ENCODE measurements around the gene SMAP1.

SMAP1 gene

DNA sequence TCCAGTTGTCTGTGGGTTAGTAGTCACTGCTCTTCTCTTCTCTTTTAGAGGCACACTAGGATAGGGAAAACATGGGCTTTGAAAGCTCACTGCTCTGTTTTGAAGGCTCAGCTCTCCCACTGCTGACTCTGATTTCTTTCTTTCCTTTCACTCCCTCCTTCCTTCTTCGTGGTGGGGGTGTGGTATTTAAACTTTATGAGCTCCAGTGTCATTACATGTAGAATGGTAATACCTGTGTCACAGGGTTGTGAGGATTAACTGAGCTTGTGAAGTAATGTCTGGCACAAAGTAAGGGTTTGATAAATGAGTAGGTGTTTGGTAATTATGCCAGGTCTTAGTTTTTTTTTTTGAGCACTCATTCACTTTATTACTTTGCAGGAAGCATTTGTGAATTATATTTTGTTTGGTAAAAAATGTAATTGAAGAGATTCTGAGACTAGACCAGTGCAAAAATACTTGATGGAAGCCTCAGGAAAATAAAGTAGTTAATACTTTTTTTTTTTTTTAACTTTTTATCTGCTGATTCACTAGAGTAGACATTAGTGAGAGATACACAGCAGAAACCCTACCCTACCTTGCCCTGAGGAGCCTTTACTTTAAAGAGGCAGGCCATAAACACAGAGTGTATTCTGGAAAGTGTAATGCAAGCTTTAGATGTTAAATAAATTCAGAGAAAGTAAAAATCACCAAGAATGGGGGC lies 17.3 kb downstream of the SMAP1 start:
- DNase-seq (ENCODE audit: low read depth, low spot score) = no peak

DNA sequence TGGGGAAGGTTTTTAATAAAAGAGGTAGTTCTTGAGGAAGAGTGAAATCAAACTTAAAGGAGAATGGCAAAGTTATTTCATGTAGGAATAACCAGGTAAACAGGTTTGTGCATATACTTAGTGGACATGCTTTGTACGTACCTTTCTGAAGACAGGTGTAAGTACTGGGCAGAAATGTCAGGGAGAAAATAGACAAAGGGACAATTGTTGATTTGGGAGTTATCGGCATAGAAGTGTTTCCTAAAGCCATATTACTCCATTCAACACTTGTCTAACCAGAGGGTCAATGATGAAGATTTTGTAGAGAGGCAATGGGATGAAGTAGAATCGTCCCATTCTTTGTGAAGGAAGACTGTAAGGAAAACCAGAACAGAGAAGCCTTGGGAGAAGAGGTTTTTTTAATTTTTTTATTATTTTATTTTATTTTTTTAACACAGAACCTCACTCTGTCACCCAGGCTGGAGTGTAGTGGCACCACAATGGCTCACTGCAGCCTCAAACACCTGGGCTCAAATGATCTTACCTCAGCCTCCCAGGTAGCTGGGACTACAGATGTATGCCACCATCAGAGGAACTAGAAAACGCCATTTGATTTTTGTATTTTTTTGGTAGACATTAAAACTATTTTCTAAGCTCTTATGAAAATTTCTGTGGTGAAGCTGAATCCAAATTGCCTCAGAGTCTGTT lies 18.0 kb downstream of the SMAP1 start:
- no peak for DNase-seq (ENCODE audit: low read depth, low spot score)

DNA sequence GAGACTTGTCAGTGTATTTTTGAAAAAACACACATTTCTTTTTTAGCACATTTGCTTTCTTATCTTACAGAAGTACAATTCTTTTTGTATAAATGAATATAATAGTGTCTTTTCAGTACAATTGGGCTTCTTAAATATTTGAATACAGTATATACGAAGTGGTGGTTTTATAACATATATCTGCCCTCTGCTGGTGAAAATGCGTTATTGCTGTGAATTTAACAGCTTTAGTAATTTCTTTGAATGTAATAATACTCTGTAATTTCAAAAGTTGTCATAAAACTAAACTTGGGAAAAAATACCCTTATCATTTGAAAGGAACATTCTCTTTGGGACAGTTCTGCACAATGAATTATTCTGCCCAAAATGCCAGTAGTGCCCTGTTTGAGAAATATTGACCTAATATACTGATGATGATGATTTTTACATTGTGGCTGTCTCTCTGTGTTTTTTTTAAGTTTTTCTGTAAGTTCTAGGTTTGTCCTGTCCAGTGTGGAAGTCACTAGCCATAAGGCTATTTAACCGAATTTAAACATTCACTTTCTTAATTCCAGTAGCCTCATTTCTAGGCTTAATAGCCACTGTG lies 19.0 kb downstream of the SMAP1 start:
- no peak for DNase-seq (ENCODE audit: low read depth, low spot score)

DNA sequence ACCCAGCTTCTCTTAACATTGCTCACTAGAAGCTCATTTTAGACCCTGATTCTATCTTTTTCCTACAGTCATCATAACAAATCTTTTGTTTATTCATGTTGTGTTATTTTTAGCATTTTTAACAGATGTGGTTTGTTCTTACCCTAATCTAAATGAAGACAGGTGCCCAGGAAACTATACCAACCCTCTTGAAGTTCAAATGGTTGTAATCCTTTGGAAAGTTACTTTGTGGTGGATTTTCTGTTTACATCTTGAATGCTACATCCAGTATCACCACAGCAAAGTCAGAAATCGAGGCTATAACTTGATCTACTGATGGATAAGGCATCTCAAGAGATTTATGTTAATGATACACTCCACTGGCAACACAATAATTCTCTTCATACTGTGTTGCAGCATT lies 26.2 kb downstream of the SMAP1 start:
- DNase-seq (ENCODE audit: low read depth, low spot score) = no peak

DNA sequence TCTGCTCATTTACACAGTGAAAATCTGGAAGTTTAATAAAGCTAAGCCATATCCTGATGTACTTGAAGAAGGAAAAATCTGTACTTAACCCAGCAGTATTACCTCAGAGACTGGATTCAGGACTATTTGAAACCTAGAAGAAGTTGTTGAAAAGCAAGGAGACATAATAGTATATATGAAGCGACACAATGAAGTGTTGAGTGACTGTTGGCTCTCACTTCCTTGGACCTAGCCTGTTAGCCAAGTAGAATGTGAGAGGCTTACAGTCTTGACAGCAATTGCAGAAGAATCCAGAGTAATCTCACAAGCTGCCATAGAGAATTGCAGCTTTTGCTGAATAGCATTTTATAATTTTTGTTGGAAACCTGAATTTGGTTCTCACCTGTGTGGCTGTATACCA lies 26.7 kb downstream of the SMAP1 start:
- DNase-seq (ENCODE audit: low read depth, low spot score) = no peak

DNA sequence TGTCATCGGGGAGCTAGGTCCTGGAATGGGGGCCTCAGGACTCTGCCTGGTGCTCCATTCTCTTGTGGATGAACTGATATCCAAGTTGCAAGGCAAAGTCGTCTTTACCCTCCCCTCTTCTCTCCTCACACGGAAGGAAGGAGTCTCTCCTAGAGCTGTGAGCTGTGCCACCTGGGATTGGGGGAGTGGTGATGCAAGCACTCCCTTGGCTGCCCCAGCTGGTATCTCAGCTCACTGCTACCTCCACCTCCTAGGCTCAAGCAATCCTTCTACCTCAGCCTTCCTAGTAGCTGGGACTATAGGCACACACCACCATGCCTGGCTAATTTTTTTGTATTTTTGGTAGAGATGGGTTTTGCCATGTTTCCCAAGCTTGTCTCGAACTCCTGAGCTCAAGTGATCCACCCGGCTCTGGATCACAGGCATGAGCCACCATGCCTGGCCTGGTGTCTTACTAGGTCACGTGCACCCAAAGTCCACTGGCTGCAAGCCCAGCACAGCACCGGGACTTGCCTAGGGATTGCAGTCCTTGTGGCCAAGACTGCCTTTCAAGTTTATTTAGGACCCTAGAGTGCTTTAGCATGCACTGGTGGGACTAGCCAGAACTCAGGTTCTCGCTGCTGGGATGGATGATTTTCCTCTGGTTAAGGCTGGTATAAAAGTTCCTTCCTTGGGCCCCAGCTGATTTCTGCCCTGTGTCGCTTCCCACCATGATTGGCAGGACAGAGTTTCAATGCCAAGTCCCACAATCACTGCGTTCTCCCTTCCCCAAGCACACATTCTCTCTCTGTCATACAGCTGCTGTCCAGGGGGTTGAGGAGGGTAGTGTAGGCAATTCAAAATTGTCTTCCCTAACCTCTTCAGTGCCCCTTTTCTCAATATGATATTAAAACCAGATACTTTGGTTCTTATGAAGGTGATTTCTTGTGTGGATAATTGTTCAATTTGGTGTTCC lies 33.5 kb downstream of the SMAP1 start:
- DNase-seq (ENCODE audit: low read depth, low spot score) = no peak

DNA sequence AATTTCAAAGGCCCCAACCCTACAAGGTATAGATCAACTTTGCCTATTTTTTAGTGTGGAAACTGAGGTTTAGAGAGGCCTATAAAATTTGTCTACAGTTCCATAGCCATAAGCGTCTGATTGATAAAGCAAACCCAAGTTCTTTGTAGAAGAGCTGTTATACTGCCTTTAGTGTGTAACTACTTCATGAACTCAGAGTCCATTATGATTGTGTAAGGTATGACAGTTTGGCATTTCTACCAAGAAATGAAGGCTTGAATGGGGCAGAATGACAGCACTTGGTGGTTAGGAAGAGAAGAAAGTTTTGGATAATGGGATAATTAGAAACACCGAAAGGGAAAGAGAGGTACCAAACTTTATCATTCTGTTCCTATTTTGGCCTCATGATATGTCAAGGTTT lies 38.1 kb downstream of the SMAP1 start:
- DNase-seq (ENCODE audit: low read depth, low spot score) = no peak

- DNase-seq (ENCODE audit: low read depth, low spot score) = no peak
These were observed 38.9 kb downstream of the SMAP1 start for GRCh38 chr6:70706491-70707123.

DNA sequence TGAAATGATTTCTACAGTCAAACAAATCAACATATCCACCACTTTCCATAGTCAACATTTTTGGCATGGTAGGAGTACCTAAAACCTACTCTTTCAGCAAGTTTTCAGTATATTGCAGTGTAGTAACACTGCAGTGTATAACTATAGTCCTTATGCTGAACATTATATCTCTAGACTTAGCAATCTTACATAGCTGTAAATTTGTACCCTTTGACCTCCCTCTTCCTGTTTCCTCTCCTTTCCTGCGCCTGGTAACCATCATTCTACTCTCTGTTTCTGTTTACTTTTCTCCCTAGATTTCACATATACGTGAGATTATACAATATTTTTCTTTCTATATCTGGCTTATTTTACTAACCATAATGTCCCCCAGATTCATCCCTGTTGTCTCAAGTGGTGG lies 40.2 kb downstream of the SMAP1 start:
- no peak for DNase-seq (ENCODE audit: low read depth, low spot score)

DNA sequence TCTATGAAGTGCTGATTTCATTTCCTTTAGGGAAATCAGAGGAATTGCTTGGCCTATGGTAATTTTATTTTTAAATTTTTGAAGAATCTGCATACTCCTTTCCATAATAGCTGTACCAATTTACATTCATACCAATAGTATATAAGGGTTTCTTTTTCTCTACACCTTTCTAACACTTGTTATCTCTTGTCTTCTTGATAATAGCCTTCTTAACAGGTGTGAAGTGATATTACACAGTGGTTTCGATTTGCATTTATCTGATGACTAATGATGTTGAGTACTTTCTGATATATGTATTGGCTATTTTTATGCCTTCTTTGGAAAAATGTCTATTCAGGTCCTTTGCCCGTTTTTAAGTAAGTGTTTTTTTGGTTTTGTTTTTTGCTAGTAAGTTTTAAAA lies 40.8 kb downstream of the SMAP1 start:
- no peak for DNase-seq (ENCODE audit: low read depth, low spot score)

- DNase-seq (ENCODE audit: low read depth, low spot score) = no peak
These were observed 42.1 kb downstream of the SMAP1 start for GRCh38 chr6:70709826-70710225.

DNA sequence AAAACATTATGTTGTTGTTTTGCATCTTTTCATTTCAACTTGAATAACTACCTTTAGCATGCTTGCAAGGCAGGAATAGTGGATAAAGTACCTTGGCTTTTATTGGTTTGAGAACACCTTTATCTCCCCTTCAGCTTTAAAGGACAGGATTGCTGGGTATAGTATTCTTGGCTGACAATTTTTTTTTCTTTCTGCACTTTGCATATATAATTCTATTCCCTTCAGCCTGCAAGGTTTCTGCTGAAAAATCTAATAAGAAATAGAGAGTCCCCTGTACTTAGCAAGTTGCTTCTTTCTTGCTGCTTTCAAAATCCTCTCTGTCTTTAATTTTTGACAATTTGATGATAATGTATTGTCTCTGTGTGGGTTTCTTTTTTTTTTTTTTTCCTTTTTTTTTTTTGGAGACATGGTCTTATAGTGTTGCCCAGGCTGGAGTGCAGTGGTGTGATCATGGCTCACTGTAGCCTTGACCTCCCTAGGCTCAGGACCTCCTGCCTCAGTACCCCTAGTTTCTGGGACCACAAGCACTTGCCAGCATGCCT lies 47.1 kb downstream of the SMAP1 start:
- no peak for DNase-seq (ENCODE audit: low read depth, low spot score)

DNA sequence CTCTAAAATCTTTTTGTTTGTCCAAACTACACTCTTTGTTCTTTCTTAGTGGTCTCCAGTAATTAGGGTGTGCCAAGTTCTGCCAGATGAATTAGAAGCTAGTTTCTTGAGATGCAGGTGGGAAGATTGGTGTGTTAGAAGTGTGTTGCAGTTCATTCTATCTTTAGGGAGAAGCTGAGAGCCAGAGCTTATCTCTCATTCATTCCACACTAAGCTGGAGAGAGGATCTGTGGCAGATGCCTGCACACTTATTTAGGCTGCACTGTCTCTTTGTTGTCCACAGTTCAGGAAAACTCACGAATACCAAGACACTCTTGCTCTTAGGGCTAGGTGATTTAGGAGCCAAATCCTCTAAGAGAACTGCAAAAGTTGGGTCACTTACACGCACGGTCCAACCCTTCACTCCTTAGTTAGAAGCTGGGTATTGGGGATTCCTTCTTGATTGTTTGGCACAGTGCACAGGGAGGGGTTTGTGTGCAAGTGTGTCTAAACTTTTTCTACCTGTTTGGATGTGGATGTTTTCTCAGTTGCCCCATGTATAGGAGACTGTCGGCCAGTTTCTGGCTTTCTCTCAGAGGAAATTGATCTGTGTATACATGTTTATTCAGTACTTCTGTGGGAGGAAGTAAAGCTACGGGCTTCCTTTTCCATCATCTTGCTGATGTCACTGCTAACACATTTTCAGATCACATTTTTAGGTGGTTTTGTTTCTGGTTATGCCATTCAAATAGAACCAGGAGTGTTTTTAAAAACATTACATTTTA lies 49.5 kb downstream of the SMAP1 start:
- no peak for DNase-seq (ENCODE audit: low read depth, low spot score)

DNA sequence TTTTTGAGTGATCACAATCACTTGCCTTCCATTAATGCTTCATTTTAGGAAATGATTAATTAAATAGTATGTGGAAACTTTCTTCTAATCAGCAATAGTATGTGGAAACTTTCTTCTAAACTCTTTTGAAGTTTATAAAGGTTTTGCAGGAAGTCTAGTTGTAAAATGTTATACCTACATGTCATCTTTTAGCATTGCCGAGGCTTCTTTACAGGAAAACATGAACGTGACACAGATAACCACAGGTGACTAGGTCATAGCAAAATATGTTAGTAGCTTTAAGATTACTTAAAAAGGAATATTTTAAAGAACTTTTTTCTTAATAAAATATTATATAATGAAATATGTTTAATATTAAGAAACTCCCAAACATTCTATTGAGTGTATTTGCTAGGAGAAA lies 56.8 kb downstream of the SMAP1 start:
- DNase-seq (ENCODE audit: low read depth, low spot score) = no peak

DNA sequence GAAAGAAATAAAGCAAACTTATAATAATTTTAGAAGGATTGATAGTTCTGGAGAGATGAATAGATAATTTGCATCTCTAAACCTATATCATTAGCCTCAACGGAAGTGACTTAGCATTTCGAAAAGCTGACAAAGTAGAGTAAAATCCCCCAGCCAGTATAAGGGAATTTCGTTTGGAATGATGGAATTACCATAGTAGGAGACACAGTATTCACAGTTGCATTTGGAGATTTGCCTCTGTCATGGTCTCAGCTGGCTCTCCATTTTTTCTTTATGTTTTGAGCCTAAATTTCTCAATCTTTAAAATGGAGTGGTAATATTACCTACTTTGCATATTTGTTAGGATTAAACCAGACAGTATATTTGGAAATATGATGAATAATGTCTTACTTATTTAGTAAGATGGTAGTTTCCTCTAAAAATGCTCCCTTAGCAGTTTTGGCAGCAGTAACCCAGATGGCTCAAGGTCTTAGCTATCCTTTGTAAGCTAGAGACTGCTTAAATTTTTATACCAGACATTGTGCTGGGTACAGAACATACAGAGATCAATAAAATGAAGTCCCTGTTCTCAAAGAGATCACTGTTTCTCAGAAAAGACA lies 58.2 kb downstream of the SMAP1 start:
- peak; percentile 7 for DNase-seq (ENCODE audit: low read depth, low spot score)

- DNase-seq (ENCODE audit: low read depth, low spot score) = no peak
These were observed 66.7 kb downstream of the SMAP1 start for GRCh38 chr6:70734381-70734780.

DNA sequence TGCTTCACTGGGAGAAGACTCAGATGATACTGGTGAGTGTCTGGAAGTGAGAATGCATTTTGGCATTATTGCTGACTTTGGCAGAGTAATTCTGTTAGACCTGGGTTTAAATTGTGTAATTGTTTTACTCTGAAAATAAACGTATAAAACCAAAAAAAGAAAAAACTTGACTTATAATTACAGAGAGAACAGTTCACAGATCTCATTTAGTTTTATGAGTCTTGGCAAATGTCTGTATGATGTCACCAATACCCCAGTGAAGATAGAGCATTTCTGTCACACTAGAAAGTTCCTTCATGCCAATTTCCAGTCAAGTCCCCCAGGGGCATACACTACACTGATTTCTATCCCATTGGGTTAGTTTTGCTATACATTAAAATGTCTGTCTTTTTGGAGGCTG lies 67.3 kb downstream of the SMAP1 start:
- no peak for DNase-seq (ENCODE audit: low read depth, low spot score)

- no peak for DNase-seq (ENCODE audit: low read depth, low spot score)
These were observed 67.8 kb downstream of the SMAP1 start for GRCh38 chr6:70735513-70735912.

GRCh38 chr6:70738028-70738427 lies 70.3 kb downstream of the SMAP1 start:
- no peak for DNase-seq (ENCODE audit: low read depth, low spot score)

GRCh38 chr6:70739534-70739933 lies 71.9 kb downstream of the SMAP1 start:
- DNase-seq (ENCODE audit: low read depth, low spot score) = no peak
